HEK293 (cell line): ENCODE results near the gene NUDT4.
"Not testable (repeated sequence)": the region's sequence is repeated elsewhere in the genome, so short reads cannot be mapped to it uniquely, and the experiment has no call there.

Source experiments
- CTCF ChIA-PET: fragments of 350-600 bp; formaldehyde crosslinking; extraction: SDS; loops from one replicate; lab custom pipeline; 2021; ENCODE audit warnings: antibody characterized with exemption; lab: Yijun Ruan, JAX
- POLR2A ChIA-PET: fragments of 300-600 bp; formaldehyde crosslinking; extraction: SDS; loops from one replicate; lab custom pipeline; 2020; ENCODE audit warnings: antibody characterized with exemption, inconsistent platforms; lab: Yijun Ruan, JAX
- H3K27ac ChIP-seq: fragments of 200-500 bp; sonication (Bioruptor generic); 2 replicates; pipeline ENCODE4 v1.5.1; 2014; ENCODE audit warnings: low read depth, low read length, control low read depth, inconsistent platforms; ENCODE audit errors: extremely low read depth
- H3K36me3 ChIP-seq, 2 experiments: fragments of 200-500 bp in 1 of 2; sonication (Bioruptor generic) in 1 of 2; 1 replicate in 1 of 2; 2 replicates in 1 of 2; pipeline ENCODE4 v1.5.1; 2014 to 2017; ENCODE audit warnings: inconsistent platforms in 2 of 2, low read length in 2 of 2; ENCODE audit not compliant: control insufficient read depth in 2 of 2, insufficient read depth in 1 of 2
- H3K4me1 ChIP-seq: fragments of 200-500 bp; sonication (Bioruptor generic); 2 replicates; pipeline ENCODE4 v1.5.1; 2014; ENCODE audit warnings: mild to moderate bottlenecking, low read length, inconsistent platforms; ENCODE audit not compliant: control insufficient read depth, insufficient read depth
- H3K4me3 ChIP-seq: 2 replicates; pipeline ENCODE4 v1.5.1; 2011; ENCODE audit warnings: low read depth, mild to moderate bottlenecking, control low read depth, low read length, moderate library complexity
- H3K9me3 ChIP-seq: fragments of 200-500 bp; sonication (Bioruptor generic); 2 replicates; pipeline ENCODE4 v1.5.1; 2014; ENCODE audit warnings: low read depth, low read length, inconsistent platforms; ENCODE audit not compliant: control insufficient read depth, insufficient read depth
- KLF7 ChIP-seq: fragments of 450-650 bp; formaldehyde crosslinking; IDR thresholded peaks from 2 replicates; pipeline ENCODE4 v1.5.1; 2016; ENCODE audit warnings: missing biosample characterization, missing genetic modification characterization, borderline replicate concordance
- KLF9 ChIP-seq: fragments of 450-650 bp; formaldehyde crosslinking; IDR thresholded peaks from 2 replicates; pipeline ENCODE4 v1.5.1; 2016; ENCODE audit warnings: missing biosample characterization, missing genetic modification characterization, low read depth
- MEIS1 ChIP-seq: sonication (generic); formaldehyde crosslinking; IDR thresholded peaks from 2 replicates; pipeline ENCODE4 v1.8.1; 2022; ENCODE audit warnings: missing genetic modification reagents, mild to moderate bottlenecking, borderline replicate concordance
- PRDM6 ChIP-seq: fragments of 450-650 bp; formaldehyde crosslinking; IDR thresholded peaks from 2 replicates; pipeline ENCODE4 v1.5.1; 2017; ENCODE audit warnings: missing biosample characterization, missing genetic modification characterization
- REST ChIP-seq: fragments of 450-650 bp; formaldehyde crosslinking; IDR thresholded peaks from 2 replicates; pipeline ENCODE4 v1.5.1; 2016; ENCODE audit warnings: missing biosample characterization, missing genetic modification characterization
- TCF7L2 ChIP-seq: IDR thresholded peaks from 2 replicates; pipeline ENCODE4 v1.6.1; 2011; ENCODE audit warnings: low read depth, mild to moderate bottlenecking, inconsistent platforms, low read length, moderate library complexity, borderline replicate concordance
- WT1 ChIP-seq: fragments of 450-650 bp; formaldehyde crosslinking; IDR thresholded peaks from 2 replicates; pipeline ENCODE4 v1.5.1; 2016; ENCODE audit warnings: missing biosample characterization, missing genetic modification characterization
- ZNF114 ChIP-seq: fragments of 450-650 bp; formaldehyde crosslinking; IDR thresholded peaks from 2 replicates; pipeline ENCODE4 v1.5.0; 2017; ENCODE audit warnings: missing biosample characterization, missing genetic modification characterization
- ZNF138 ChIP-seq: fragments of 450-650 bp; formaldehyde crosslinking; IDR thresholded peaks from 2 replicates; pipeline ENCODE4 v1.5.1; 2016; ENCODE audit warnings: missing biosample characterization, missing genetic modification characterization, borderline replicate concordance
- ZNF211 ChIP-seq: fragments of 450-650 bp; formaldehyde crosslinking; IDR thresholded peaks from 2 replicates; pipeline ENCODE4 v1.5.1; 2016; ENCODE audit warnings: low read depth, missing biosample characterization, missing genetic modification characterization
- ZNF292 ChIP-seq: fragments of 450-650 bp; formaldehyde crosslinking; IDR thresholded peaks from 2 replicates; pipeline ENCODE4 v1.5.1; 2016; ENCODE audit warnings: low read depth, missing biosample characterization, missing genetic modification characterization, borderline replicate concordance
- ZNF366 ChIP-seq: fragments of 450-650 bp; formaldehyde crosslinking; conservative IDR thresholded peaks from 2 replicates; pipeline ENCODE4 v1.5.1; 2016; ENCODE audit warnings: missing biosample characterization, missing genetic modification characterization
- ZNF433 ChIP-seq: fragments of 450-650 bp; formaldehyde crosslinking; IDR thresholded peaks from 2 replicates; pipeline ENCODE4 v1.5.1; 2016; ENCODE audit warnings: missing biosample characterization, missing genetic modification characterization, low read depth
- ZNF548 ChIP-seq: fragments of 450-650 bp; formaldehyde crosslinking; IDR thresholded peaks from 2 replicates; pipeline ENCODE4 v1.5.1; 2016; ENCODE audit warnings: missing biosample characterization, missing genetic modification characterization
- ZNF571 ChIP-seq: fragments of 450-650 bp; formaldehyde crosslinking; IDR thresholded peaks from 2 replicates; pipeline ENCODE4 v1.5.0; 2017; ENCODE audit warnings: missing biosample characterization, missing genetic modification characterization
- ZNF692 ChIP-seq: fragments of 450-650 bp; formaldehyde crosslinking; IDR thresholded peaks from 2 replicates; pipeline ENCODE4 v1.5.1; 2016; ENCODE audit warnings: missing biosample characterization, missing genetic modification characterization
- ZNF701 ChIP-seq: fragments of 450-650 bp; formaldehyde crosslinking; IDR thresholded peaks from 2 replicates; pipeline ENCODE4 v1.5.1; 2016; ENCODE audit warnings: missing biosample characterization, missing genetic modification characterization
- TF ChIP-seq, protein P1 (sequence below): fragments of 450-650 bp; formaldehyde crosslinking; IDR thresholded peaks from 2 replicates; pipeline ENCODE4 v1.5.1; 2016; ENCODE audit warnings: missing biosample characterization, missing genetic modification characterization, low read depth
- TF ChIP-seq, protein P2 (sequence below): fragments of 450-650 bp; formaldehyde crosslinking; IDR thresholded peaks from 2 replicates; pipeline ENCODE4 v1.5.1; 2017; ENCODE audit warnings: missing biosample characterization, missing genetic modification characterization
- TF ChIP-seq, protein P3 (sequence below): IDR thresholded peaks from 2 replicates; pipeline ENCODE4 v1.6.1; 2011; ENCODE audit warnings: mild to moderate bottlenecking, low read depth, low read length, borderline replicate concordance

NUDT4 gene

DNA sequence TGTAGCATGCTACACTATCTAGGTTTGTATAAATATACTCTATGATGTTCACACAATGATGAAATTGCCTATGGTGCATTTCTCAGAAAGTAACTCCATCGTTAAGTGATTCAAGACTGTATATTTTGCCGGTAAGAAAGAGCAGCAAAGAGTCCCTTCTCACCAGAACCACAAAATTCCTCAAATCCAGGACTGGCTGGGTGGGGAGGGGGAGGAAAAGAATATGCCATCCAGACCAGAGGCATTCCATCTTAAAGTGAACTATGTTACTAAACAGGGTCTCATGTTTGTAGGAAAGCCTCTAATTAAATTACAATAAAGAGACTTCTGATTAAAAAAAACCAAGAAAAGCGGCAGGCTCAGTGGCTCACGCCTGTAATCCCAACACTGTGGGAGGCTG lies 52.6 kb downstream of the NUDT4 start:
- ChIA-PET CTCF (interaction anchor here (0.6 to 4.1 kb wide), 2 partner anchors 11 to 334 kb away, joined by 3 to 41 read pairs; no protein-coding TSS in a partner anchor), POLR2A (no interaction called here)
- Histone ChIP-seq H3K36me3 (no peaks in the 10 kb centered on the region), H3K4me1 (peaks cover 16% of the 10 kb centered on the region), H3K9me3 (no peaks in the 10 kb centered on the region), H3K27ac (no peak overlapping the region)
- TF ChIP-seq ZNF571 (tag by site-specific recombination) (no peak), ZNF366 (tag by site-specific recombination) (no peak), KLF9 (tag by site-specific recombination) (no peak), WT1 (tag by site-specific recombination) (no peak), ZNF292 (tag by site-specific recombination) (no peak), TCF7L2 (no peak), ZNF138 (tag by site-specific recombination) (no peak), ZNF548 (tag by site-specific recombination) (no peak), REST (tag by site-specific recombination) (no peak), MEIS1 (CRISPR knock-in tag) (no peak), ZNF433 (no peak), ZNF114 (tag by site-specific recombination) (no peak), PRDM6 (tag by site-specific recombination) (no peak), ZNF692 (tag by site-specific recombination) (no peak), ZNF701 (tag by site-specific recombination) (no peak), KLF7 (tag by site-specific recombination) (no peak), ZNF211 (tag by site-specific recombination) (no peak)
- TF ChIP-seq, protein P1, sequence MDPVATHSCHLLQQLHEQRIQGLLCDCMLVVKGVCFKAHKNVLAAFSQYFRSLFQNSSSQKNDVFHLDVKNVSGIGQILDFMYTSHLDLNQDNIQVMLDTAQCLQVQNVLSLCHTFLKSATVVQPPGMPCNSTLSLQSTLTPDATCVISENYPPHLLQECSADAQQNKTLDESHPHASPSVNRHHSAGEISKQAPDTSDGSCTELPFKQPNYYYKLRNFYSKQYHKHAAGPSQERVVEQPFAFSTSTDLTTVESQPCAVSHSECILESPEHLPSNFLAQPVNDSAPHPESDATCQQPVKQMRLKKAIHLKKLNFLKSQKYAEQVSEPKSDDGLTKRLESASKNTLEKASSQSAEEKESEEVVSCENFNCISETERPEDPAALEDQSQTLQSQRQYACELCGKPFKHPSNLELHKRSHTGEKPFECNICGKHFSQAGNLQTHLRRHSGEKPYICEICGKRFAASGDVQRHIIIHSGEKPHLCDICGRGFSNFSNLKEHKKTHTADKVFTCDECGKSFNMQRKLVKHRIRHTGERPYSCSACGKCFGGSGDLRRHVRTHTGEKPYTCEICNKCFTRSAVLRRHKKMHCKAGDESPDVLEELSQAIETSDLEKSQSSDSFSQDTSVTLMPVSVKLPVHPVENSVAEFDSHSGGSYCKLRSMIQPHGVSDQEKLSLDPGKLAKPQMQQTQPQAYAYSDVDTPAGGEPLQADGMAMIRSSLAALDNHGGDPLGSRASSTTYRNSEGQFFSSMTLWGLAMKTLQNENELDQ (tag by site-specific recombination), result no peak
- TF ChIP-seq, protein P2, sequence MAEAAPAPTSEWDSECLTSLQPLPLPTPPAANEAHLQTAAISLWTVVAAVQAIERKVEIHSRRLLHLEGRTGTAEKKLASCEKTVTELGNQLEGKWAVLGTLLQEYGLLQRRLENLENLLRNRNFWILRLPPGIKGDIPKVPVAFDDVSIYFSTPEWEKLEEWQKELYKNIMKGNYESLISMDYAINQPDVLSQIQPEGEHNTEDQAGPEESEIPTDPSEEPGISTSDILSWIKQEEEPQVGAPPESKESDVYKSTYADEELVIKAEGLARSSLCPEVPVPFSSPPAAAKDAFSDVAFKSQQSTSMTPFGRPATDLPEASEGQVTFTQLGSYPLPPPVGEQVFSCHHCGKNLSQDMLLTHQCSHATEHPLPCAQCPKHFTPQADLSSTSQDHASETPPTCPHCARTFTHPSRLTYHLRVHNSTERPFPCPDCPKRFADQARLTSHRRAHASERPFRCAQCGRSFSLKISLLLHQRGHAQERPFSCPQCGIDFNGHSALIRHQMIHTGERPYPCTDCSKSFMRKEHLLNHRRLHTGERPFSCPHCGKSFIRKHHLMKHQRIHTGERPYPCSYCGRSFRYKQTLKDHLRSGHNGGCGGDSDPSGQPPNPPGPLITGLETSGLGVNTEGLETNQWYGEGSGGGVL (tag by site-specific recombination), result no peak
- TF ChIP-seq, protein P3, sequence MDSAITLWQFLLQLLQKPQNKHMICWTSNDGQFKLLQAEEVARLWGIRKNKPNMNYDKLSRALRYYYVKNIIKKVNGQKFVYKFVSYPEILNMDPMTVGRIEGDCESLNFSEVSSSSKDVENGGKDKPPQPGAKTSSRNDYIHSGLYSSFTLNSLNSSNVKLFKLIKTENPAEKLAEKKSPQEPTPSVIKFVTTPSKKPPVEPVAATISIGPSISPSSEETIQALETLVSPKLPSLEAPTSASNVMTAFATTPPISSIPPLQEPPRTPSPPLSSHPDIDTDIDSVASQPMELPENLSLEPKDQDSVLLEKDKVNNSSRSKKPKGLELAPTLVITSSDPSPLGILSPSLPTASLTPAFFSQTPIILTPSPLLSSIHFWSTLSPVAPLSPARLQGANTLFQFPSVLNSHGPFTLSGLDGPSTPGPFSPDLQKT, result no peak
- TF ChIP-seq, all 188 proteins: peak for 0
- H3K4me3 ChIP-seq, result no peak overlapping the region

- POLR2A ChIA-PET, H3K4me1 ChIP-seq, H3K9me3 ChIP-seq, H3K4me3 ChIP-seq, H3K27ac ChIP-seq, H3K36me3 ChIP-seq: not testable (repeated sequence)
- CTCF ChIA-PET, result interaction anchor here (1.1 kb wide), 1 partner anchor 659 kb away, joined by 4 read pairs; no protein-coding TSS in a partner anchor
Observed at GRCh38 chr12:93432031-93432430, 54.3 kb downstream of the NUDT4 start.
